Measurements from ENCODE around the gene GATA2.

The GATA2 gene

DNA sequence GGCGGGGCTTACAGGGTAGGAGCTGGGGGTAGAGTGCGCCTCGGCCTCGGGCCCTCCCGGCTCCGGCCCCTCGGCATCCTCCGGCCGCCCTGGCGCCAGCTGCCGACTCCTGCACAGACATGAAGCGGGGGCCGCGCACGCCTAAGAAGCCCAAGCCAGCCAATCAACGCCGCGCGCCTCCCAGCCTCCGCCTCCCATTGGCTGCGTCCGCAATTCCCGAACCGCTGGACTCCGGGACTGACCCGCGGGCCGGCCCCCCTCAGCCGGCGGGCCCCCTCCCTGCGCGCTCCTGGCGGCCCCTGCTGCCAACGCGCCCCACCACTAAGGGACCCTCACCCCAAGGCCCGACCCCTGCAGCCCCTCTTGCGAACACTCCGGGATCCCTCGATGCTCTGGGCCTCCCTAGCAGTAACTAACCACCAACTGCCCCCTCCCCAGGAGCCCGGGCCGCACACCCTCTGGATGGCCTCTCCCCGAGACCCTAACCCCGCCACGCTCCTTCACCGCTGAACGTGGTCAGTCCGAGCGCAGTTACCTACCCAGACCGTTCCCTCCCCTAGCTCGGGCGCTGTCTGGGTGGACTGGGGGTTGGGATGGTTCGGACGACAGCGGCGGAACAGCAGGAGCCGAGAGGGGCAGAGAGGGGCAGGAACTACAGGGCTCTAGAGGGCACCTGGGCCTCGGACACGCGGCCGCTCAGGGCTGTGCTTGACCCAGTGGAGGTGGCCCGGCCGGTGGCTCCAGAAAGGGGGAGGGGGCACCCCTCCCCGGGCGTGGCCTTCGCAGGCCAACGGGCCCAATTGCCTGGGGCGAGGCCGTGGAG lies 5.0 kb downstream of the GATA2 start:
- DNase-seq (ENCODE audit: low spot score) = peak; percentile 66

DNA sequence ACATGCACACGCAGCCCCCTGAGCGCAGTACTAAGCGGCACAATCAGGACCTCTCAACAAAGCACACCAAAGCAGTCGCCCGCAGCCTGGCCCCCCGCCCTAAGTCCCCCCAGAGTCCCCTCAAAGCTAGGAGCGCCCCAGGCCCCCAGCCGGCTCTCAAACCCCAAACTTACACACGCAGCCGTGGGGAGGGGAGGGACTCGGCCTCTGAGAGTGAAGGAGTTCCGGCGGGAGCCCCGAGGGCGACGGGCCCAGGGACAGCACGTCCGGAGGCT lies 5.5 kb downstream of the GATA2 start:
- no peak for DNase-seq (ENCODE audit: low spot score)

DNA sequence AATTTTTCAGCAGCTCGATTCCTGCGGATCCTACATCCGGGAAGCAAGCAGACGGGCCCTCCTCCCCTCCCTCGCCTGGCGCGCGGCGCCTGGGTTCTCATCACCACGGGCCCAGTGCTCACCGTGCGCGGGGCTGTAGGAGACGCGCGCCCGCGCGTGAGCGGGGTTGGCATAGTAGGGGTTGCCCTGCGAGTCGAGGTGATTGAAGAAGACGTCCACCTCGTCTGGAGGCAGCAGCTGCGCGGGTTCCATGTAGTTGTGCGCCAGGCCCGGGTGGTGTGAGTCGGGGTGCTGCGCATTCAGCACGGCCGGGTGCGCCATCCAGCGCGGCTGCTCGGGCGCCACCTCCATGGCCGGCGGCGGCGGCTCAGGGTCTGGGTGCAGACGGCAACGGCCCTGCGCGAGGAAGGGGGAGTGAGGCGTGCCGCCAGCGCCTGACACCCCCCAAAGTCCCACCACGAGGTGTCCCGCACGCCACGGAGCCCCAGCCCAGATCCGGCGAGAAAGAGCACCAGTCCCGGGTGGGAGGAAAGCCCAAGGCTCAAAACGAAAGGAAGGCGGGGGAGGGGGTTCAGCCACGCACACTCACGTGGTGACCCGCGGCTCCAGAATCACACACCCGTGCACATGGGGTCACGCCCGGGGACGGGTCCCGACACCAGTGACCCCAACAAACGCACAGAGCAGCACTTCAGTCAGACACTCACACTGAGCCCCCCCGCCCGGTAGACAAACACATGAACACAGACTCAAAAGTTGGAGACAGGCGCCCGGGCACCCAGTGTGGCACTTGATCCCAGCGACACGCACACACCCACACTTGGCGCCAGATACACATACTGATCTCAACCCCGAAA lies 6.1 kb downstream of the GATA2 start:
- DNase-seq (ENCODE audit: low spot score) = no peak

DNA sequence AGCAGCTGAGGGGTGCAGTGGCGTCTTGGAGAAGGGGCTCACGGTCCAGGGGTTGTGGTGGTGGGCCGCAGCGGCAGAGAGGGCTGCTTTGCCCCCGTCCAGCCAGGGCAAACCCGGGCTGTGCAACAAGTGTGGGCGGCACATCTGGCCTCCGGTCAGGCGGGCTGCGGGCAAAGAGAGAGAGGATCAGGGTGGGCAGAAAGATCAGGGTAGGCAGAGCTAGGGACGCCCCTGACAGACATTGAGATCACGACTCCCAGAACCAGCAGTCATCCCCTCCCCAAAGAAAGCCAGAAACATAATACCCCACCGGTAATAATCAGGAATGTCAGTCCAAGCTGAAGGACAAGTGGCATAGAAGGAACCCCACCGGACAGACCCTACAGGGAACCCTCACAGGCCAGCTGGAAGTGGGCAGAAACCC lies 6.8 kb downstream of the GATA2 start:
- no peak for DNase-seq (ENCODE audit: low spot score)

DNA sequence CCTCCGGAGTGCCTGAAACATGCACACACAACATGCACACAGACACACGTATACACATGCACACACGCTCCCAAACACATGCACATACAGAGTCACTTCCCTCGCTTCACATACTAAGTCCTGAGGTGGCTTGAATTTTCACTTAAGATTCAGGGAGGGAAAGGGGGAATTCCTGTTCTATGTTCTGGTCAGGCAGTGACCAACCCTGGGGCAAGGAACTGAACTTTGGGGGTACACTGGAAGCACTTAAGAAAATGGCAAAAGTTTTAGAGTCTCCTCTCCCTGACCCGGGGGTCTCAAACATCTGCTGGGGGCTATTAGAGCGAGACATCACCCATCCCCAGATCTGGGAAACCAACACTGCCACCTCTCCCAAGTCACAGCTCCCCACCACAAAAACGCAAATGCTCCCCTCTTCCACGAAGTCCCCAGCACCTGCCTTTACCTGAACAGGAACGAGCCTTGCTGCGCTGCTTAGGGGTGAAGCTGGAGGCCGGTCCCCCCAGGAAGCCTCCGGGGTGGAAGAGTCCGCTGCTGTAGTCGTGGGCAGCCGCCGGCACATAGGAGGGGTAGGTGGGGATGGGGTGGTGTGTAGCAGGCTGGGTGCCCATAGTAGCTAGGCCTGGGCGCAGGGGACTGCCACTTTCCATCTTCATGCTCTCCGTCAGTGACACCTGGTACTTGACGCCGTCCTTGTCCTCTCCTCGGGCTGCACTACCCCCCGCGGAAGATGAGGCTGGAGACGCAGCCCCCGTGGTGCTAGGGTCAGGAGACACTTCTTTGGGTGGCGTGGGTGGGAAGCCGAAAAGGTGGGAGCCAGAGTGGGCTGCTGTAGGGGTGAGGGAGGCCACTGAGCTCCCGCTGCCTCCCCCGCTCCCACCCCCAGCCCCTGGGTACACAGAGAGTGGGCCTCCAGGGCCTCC lies 7.5 kb downstream of the GATA2 start:
- no peak for DNase-seq (ENCODE audit: low spot score)

DNA sequence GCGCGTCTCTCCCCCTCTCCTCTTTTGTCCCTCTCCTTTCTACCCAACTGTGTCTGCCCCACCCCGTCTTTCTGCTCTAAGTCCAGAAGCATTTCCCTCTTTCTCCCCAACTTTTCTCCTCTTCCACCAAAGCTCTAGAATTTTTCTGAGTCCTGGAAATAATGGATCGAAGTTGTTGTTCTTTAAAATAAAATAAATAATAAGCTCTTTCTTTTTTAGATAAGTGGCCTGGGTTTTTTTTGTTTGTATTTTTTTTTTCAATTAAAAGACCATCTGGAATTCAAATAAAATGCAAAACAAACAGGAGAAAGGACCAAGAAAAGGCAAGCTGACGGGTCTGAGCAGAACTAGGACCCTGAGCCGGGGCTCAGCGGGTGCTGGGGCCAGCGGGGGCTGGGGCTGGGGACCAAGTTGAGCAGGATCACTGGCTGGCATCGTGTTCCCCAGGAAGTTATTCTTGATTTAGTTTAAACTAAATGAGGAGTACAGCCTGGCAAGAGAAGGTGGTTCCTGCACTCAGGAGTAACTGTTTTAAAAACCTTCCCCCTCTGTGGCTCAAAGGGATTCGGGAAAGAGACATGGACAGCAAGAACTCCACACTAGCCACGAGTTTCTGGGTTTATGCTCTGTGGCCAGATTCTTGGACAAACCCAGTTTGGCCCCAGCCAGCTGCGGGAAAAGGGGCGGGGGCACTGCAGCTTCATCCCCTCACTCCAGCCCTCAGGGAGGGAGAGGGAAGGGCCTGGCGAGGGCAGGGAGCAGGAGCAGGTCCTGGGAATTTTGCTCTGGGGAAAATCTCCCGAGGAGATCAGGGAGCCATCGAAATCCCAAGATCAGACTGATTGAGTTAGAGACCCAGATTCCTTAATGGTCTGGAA lies 8.4 kb downstream of the GATA2 start:
- DNase-seq (ENCODE audit: low spot score) = no peak

DNA sequence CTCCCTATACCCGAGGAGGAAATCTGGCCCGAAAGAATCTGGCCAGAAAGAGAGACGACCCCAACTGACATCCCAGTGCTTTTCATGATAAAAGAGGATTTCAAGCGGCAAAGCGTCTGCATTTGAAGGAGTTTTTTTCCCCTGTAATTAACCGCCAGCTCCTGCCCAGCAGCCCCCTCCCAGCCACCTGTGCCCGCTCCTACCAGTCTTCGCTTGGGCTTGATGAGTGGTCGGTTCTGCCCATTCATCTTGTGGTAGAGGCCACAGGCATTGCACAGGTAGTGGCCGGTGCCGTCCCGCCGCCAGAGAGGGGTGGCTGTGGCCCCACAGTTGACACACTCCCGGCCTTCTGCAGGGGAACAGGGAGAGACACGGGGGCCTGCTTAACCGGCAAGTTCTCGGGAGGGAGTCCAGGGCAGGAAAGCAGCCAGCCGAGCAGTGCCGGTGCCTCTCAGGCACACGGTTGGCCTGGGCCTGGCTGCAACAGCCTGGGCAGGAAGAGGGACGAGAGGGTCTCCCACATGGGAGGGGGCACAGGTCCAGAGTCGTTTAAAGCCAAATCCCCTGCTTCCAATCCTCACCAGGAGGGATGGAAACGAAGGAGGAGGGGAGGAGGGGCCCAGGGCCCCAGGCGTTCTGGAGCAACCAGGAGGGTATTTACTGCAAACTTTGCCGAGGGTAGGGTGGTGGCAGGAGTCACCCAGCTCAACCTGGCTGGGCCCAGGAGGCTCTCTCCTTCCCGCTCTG lies 9.2 kb downstream of the GATA2 start:
- no peak for DNase-seq (ENCODE audit: low spot score)

DNA sequence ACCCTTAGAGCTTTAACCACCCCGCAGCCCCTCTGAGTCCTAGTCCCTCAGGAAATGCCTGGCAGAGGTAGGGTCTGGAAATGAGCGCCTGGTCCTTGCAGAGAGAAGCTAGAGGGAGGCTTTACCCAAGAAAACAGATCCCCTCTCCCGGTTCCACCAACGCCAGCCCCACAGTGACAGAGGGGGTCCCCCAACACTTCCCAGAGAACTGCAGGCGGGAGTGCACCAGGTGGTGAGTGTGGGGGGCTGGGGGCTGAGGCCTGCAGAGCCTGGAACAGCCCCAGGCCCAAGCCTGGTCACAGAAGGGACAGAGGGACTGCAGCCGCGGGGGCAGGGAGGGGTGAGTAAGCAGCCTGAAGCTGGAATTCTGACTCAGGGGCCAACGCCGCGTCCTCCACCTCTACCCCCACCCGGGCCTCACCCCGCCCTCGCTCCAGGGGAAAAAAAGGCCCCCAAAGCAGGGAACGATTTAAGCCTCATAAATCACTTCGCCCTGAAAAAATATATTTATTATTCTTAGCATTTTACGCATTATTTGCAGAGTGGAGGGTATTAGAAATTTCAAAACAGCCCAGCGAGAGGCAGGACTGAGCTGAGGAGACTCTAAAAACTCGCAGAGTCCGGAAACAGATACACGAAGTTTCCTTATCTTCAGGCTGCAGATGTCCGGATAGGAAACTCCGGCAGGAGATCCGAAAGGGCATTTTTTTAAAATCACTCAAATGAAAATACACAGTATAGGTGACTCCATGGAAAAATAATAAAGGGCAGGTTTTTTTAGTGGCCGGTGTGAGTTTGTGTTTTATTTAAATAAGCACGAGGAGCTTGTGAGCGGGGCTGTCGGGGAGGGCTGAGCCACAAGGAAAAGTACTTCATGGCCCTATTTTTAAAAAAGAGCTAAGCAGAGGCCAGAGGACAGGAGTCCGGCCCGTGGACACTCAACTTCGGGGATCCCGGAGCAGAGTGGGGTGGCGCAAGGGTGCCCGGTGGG lies 10.0 kb downstream of the GATA2 start:
- DNase-seq (ENCODE audit: low spot score) = no peak

DNA sequence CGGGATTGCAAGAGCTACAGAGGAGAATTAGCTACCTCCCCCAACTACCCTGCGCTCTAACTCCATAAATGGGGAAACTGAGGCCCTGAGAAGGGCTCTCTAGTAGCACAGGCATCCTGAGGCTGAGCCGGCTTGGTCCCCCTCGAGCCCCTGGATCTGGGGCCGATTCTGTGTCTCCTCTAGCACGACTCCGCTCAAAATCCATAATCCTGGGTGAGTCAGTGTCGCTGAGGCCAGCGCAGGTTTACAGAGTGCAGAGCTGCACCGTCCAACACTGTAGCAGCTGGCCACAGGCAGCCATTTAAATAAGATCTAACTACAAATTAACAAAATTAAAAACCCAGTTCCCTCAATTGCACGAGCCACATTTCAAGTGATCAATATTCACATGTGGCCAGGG lies 10.8 kb downstream of the GATA2 start:
- no peak for DNase-seq (ENCODE audit: low spot score)

DNA sequence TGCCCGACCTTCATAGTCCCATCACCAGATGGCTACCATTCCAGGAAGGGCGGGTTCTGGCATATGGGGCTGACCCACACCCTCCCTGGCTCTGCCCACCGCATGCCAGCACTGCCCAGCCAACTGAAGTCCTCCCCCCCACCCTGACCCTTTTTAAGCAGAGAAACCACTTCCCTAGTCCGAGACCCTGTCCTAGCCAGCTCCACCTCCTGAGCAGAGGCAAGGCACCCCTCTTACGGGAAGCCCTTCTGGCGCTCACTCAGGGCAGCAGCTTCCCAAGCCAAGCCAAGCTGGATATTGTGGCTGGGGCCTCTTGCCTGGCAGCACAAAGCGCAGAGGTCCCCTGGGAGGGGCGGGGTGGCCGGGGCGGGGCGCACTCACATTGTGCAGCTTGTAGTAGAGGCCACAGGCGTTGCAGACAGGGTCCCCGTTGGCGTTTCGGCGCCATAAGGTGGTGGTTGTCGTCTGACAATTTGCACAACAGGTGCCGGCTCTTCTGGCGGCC lies 11.5 kb downstream of the GATA2 start:
- no peak for DNase-seq (ENCODE audit: low spot score)

DNA sequence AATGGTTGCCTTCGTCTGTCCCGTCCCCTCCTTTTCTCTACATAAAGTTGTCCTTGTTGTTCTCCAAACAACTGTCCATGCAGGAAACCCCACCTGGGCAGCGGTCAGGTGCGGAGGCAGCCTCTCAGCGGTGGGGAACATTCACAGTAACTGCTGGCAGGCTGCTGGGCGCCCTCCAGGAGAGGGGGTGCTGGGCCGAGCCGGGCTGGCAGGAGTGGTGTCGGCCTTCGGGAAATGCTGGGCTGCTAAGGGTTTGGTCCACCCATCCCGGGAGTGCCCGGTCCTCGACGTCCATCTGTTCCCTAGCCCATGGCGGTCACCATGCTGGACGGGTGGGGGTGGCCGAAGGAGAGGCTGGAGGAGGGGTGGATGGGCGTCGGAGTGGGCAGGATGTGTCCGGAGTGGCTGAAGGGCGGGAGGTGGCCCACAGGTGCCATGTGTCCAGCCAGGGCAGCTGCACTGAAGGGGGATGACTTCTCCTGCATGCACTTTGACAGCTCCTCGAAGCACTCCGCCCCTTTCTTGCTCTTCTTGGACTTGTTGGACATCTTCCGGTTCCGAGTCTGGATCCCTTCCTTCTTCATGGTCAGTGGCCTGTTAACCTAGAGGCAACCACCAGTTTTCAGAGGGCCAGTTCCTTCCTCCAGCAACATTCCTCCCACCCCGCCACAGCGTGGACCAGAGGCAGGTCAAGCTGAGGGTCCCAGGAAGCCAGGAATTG lies 12.1 kb downstream of the GATA2 start:
- DNase-seq (ENCODE audit: low spot score) = no peak

DNA sequence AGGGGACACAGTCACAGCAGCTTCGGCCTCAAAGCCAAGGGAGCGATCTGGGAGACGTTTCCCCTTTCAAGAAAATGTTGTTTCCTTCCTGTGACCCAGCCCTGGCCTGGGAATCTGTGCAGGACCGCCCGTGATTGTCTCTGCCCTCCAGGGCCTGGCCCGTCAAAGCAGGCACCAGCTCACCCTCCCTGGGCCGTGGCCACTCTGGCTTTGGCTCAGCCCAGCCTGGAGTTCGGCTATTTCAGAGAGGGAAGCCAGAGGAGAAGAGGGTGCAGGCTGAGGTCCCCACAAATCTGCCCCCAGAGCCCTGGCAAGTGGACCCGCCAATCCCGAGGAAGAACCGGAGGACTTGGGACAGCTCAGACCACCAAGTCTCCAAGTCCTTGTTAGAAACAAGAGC lies 12.7 kb downstream of the GATA2 start:
- DNase-seq (ENCODE audit: low spot score) = no peak

DNA sequence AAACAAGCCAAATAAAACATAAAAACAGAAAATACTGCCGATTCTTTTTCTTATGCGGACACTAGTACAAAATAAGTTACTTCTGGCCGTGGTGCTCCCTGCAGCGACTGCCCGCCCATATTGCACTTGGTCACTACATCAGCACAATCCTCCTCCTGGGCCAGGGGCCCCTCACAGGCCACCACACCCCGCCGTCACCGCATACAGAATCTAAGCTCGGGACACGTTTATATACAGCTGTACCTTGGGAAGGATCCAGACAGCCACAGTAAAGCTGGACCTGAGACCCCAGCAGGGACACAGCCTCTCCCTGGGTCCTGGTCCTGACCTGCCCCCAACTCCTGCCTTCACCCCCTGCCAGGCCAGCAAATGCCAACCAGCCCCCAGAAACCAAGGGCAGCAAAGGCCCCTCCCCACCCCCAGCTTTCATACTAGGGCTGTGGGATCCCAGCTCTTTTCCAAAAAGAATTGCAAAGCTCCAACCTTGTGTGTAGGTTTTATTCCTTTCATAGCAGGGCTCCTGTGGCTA lies 13.4 kb downstream of the GATA2 start:
- no peak for DNase-seq (ENCODE audit: low spot score)

DNA sequence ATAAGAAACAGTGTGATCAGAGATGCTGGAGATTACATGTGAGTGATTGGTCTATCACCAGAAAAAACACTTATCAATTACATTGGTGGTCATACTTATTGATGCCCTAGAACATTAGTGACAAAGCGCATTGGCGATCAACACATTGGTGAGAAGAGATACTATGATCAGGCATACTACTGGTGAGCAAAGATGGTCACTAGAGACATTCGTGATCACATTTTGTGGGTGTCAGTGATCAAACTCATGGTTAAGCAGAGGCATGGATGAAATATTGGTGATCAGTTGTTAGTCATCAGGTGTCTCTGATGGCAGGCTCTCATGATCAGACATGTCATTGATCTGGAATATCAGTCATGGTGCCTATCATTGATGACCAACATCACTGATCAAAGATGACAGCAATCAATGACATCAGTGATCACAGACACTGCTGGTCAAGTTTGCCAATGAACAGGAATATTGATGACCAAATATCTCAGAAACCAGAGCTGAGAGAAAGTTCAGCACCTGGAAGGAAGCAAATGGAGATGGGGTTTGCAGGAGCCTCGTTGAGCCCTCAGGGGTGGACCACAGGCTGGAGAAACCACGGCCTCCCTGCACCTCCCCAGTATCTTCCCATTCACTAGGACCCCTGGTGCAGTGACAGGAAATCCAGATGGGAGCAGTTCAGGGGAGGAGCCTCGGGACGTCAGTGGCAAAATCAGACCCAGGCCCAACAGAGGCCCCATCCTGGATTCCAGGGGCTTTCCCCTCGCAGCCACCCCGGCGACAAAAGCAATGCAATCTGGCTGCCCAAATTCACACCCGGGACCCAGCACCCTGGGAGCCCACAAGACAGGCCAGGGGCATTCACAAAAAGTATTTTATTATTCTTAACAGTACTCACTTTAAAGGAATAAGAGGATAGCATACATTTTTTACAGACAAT lies 14.2 kb downstream of the GATA2 start:
- DNase-seq (ENCODE audit: low spot score) = no peak

DNA sequence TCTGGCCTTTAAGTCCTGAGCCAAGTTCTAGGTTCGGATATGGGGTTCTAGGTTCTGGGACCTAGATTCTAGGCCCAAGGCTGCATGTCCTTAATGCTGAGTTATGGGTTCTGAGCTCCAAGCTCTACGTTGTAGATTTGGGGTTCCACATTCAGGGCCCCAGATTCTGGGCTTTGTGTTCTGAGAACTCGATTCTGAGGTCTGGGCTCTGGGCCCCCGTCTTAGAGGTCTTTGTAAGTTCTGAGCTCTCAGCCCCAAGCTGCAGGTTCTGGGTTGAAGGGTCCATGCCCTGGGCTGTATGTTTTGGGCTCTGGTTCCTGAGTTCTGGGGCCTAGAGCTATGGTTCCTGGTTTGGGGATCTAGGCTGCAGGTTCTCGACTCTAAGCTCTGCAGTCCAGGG lies 16.3 kb downstream of the GATA2 start:
- DNase-seq (ENCODE audit: low spot score) = no peak

DNA sequence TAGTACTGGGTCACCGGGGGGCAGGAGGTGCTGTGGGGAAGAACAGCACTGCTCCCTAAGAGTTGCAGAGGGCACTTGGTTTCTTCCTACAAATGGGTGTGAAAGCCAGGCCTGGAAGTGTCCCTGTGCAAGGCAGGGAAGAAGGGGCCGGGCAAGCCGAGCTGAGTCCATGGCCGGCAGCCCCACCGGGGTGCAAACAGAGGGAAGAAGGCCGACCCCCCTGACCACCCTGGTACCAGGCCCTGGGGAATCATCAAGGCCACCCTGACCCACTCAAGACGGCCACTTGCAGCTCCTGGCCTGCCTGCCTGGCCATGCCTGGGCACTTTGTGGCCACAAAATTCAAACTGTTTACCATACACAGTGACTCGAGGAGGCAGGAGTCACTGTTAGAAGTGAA lies 17.6 kb downstream of the GATA2 start:
- DNase-seq (ENCODE audit: low spot score) = no peak

DNA sequence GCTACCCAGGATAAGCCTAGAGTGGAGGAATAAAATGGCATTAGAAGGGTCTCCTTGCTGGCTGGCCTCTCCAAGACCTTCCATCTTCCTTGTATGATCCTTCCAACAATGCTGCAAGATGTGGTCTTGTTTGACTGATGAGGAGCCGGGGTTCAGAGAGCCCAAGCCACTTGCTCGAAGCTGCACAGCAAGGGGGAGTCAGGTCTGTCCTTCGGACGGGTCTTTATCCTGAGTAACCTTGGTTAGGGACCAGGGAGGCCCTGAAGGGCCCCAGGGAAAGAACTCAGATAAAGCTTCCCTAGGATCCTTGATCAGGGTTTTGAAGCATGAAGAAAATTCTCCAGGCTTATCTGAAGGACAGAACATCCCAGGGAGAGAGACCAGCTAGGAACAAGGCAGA lies 19.3 kb downstream of the GATA2 start:
- DNase-seq (ENCODE audit: low spot score) = no peak

All from Ammon's horn (tissue), 1 donor.